HG02763 (cell line): ENCODE measurements around the gene PIK3R2.
A peak's percentile ranks its signal among the peaks of the same experiment; 100 is the strongest.

Experiments
- ATAC-seq: cut with Tn5 transposase; IDR thresholded peaks from one replicate; pipeline ENCODE4 v1.9.1; 2021; ENCODE audit warnings: mild to moderate bottlenecking, moderate library complexity; ENCODE audit not compliant: unreplicated experiment

PIK3R2 gene

GRCh38 chr19:18171605-18172327 is 18.8 kb downstream of the PIK3R2 start:
- ATAC-seq: no peak

- no peak for ATAC-seq
Measured at GRCh38 chr19:18172331-18173053, 19.5 kb downstream of the PIK3R2 start.

- no peak for ATAC-seq
Measured at GRCh38 chr19:18173054-18173571, 20.1 kb downstream of the PIK3R2 start.

- ATAC-seq: peak; percentile 48
Measured at GRCh38 chr19:18173572-18174288, 20.8 kb downstream of the PIK3R2 start, which contains the start of gene IFI30. Gene IFI30, plus strand, starts transcription at chr19:18173813. Its CDS starts 29 bp downstream, at chr19:18173842.

GRCh38 chr19:18174983-18175382 is 22.0 kb downstream of the PIK3R2 start:
- no peak for ATAC-seq

GRCh38 chr19:18176367-18177310 is 23.7 kb downstream of the PIK3R2 start:
- ATAC-seq: no peak

GRCh38 chr19:18179957-18180356 is 27.0 kb downstream of the PIK3R2 start:
- no peak for ATAC-seq

GRCh38 chr19:18183529-18183928 is 30.6 kb downstream of the PIK3R2 start:
- no peak for ATAC-seq

- no peak for ATAC-seq
Measured at GRCh38 chr19:18185538-18185937, 32.6 kb downstream of the PIK3R2 start.

GRCh38 chr19:18190278-18190677 is 37.3 kb downstream of the PIK3R2 start:
- no peak for ATAC-seq

GRCh38 chr19:18191640-18192062 is 38.7 kb downstream of the PIK3R2 start:
- no peak for ATAC-seq

GRCh38 chr19:18192673-18193387 is 39.9 kb downstream of the PIK3R2 start, which contains the start of gene MPV17L2:
Gene MPV17L2, plus strand, starts transcription at chr19:18193218. Its CDS starts 64 bp downstream, at chr19:18193282.
- peak; percentile 89 for ATAC-seq

- ATAC-seq: no peak
Measured at GRCh38 chr19:18193388-18194180, 40.6 kb downstream of the PIK3R2 start.

GRCh38 chr19:18194181-18194530 is 41.2 kb downstream of the PIK3R2 start:
- no peak for ATAC-seq

GRCh38 chr19:18194554-18195238 is 41.7 kb downstream of the PIK3R2 start:
- no peak for ATAC-seq

- no peak for ATAC-seq
Measured at GRCh38 chr19:18196511-18196845, 43.5 kb downstream of the PIK3R2 start.

GRCh38 chr19:18197306-18197705 is 44.3 kb downstream of the PIK3R2 start:
- ATAC-seq: no peak

- ATAC-seq: no peak
Measured at GRCh38 chr19:18197941-18198340, 45.0 kb downstream of the PIK3R2 start.
